GM19238 (cell line): ENCODE results near the gene WASF1.
"Not testable (repeated sequence)": the region's sequence is repeated elsewhere in the genome, so short reads cannot be mapped to it uniquely, and the experiment has no call there.

Source experiments
- DNase-seq: peaks from one replicate; pipeline ENCODE4 v3.0.0; 2011; ENCODE audit warnings: low spot score; ENCODE audit not compliant: insufficient read length

WASF1 gene

DNA sequence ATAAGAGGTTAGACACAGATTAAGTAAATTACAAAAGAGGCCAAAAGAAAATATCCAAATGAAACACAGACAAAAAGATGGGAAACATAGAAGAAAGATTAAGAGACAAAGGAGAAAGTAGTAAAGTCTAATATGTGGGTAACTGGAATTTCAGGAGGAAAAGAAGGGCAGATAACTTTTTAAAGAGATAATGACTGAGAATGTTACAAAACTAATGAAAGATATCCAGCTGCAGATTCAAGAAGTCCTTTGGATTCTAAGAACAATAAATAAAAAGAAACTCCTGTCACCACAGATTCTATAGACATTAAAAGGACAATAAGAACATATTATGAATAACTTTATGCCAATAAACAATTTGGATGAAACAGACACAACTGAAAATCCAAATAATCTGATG, 90.1 kb downstream of the WASF1 start:
- no peak for DNase-seq

DNA sequence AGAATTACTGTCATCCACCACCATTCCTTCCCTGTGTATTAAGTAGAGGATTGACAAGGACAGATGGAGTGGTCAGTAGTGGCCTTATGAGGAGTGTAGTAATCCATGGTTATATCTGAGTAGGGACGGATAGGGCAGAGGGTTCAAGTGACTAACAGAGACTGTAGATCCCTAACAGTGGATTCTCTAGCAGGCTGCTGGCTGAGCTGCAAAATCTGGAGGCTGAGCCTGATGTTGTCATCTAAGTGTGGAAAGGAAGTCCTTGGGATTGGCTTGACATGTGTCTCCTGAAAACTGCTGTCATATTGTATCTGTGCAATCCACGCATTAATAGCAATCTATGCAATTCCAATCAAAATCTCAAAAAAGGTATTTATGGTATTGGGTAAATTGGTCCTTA, 94.2 kb downstream of the WASF1 start:
- no peak for DNase-seq

DNA sequence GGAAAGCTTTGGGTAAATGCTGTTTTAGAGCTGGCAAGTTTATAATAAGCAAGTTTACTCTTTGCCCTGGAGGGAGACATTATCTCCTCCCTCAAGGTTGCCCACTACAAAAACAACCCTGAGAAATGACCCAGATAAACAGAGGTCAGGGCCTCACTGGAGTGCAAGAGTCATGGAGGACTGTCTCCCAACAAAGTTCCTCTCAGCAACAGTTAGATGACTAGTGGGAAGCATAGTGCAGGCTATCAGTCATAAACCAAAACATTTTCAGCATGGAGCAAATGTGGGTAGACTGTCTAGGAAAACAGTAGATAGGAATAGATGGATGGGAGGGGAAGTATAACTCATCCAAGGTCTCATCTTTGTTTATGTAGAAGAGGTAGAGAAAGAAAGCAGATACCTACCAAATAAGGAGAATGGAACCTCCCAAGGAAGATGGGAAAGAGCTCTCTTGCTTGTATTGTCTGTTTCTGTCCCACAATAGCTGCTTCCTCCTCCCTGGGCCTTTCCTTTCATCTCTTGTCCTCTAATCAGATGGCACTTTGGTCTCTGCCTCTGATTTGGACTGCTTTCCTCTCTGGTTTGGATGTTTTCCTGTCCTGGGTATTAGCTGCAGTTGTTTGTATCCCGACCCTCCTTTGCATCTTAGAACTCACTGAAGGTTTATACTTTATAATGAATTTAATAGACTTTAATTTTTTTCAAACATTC, 95.4 kb downstream of the WASF1 start:
- no peak for DNase-seq

DNA sequence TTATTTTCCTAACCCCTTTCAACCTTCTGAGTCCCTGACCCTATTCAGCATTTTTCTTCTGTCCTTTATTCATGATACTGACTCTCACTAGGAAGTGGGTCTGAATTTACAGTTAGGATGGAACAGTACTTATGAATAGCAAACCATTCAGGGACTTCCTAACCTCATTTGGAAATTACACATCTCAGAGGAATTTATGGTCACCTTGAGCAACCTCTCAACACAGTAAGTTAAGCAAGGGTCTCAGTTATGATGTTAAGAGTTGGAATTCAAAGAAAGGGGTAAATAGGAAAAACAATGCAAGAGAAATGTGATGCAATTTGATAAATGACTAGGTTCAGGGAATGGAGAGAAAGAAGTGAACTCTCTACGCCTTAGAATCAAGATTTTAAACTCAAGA, 104.1 kb downstream of the WASF1 start:
- DNase-seq, result no peak

DNA sequence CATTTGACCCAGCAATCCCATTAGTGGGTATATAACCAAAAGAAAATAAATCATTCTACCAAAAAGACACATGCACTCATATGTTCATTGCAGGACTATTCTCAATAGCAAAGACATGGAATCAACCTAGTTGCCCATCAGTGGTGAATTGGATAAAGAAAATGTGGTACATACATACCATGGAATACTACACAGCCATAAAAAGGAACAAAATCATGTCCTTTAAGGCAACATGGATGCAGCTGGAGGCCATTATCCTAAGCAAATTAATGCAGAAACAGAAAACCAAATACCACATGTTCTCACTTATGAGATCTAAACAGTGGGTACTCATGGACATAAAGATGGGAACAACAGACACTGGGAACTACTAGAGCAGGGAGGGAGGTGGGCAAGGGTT, 106.0 kb downstream of the WASF1 start:
- DNase-seq, result not testable (repeated sequence)

DNA sequence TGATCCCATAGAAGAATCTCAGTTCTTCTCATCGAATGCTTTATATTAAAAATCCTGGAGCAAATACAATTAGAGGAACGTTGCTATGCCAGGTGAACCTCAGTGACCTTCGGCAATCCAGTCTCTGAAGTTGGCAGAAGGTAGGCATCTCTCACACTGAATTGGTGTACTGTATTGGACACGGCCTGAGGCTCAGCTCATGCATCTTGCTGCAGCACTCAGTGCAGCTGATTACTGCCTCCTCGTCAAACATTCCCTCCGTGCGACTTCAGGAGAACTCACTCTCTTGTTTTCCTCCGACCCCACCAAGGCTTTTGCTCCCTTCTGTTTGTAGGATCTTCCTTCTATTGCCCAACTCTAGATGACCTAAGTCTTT, 110.9 kb downstream of the WASF1 start:
- no peak for DNase-seq

DNA sequence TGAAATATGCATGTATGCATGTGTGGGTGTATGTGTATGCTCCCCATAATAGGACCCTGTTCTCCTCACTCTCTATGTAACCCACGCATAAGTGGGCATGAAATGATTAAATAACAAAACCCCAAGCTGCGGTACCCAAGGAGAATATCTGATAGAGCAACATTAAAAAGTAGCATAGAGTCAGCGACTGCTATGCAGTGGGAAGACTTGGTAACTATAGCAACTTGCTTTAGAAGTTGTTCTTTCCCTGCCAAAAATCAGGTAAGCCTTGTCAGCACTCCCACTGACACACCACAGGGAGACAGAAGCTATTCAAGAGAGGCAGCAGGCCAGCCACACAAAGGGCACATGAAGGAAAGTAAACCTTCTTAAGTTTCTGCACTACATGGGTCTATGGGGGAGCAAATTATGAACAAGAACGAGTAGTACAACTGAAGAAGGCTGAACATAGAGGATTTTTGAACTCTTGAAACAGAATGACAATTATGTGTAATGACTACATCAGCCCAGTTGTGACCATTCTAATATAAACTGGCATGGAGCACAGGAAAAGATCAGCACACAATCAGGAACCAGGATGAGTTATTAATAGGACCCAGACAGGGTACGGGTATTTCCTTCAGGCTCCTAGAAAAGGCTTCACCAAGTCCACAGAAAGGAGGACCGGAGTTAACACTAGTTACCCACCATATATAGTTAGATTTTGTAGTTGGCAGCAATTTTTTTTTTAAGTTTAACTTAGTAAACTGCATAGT, 111.5 kb downstream of the WASF1 start:
- DNase-seq, result no peak

DNA sequence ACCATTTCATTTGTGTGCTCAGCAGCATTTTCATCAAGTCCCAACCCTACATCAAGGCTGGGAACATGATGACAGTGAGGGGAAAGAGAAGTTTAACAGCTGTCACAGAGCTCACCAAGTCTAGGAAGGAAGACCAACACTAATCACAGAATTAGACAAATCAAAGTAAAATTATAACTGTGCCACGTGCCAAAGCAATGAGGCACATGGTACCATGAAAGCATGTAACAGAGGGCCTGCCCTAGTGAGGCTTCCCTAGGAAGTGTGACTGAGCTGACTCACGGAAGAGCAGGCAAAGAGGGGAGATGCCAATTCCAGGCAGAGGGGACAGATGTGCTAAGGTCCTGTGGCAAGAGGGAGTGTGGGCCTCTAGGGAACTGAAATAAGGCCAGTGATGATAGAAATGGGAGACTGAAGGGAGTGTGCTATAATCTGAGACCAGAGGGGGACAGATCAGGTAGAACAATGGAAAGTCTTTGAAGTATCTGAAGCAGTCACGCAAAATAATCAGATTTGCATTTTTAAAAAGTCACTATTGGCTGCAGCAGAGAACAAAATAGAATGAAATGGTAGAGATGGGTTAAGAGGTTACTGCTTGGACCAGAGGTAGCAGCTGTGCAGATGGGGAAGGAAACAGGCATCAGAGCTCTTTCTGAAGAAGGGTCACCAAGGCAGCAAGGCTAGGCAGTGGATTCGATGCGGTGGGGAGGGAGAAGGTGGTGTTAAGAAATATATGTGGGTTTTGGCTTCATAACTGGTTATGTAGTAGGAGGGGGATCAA, 114.5 kb downstream of the WASF1 start:
- DNase-seq, result no peak

DNA sequence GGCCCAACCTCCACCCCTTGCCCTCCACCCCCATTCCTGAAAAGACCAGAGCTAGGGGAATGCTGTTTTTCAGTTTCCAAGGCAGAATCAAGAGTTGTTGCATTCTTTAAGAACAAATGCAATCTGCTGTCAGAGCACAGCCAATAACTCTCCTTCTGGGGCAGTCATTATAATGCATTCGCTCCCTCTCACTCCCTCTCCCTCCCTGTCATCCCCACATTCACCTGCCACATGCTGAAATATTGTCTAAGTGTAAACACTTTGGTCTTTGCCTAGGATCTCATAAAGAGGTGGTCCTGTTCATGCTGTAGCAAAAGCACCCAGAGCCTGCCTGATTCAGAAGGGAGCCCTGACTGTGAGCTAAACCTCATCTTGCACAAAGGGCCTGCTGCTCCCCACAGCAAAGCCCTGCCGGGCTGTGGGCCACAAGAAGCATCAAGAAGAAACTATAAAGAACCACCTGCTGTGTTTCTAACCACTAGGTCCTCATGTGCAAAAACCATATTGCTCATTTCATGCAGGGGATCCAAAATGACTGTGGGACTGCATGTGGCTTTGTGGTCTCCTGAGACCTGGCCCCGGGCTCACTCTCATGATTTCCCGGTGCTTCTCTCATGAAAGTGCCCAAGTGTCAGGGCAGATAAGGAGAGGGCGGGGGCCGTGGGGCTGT, 115.7 kb downstream of the WASF1 start:
- no peak for DNase-seq

DNA sequence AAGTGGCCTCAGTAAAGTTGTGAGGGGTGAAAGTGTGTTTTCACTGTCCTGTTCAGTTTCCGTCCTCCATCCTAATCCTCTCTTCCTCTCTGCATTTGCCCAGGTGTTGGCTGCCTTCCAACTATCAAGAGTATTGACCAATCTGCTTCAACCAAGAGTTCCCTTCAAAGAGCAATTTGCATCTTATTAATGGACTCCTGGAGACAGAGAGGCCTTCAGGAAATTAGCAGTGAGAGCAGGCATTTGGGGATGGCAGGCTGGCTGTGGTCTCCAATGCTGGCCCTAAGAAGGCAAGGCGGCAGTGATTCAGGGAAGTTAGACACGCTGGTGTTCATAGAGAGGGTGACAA, 124.1 kb downstream of the WASF1 start:
- no peak for DNase-seq

DNA sequence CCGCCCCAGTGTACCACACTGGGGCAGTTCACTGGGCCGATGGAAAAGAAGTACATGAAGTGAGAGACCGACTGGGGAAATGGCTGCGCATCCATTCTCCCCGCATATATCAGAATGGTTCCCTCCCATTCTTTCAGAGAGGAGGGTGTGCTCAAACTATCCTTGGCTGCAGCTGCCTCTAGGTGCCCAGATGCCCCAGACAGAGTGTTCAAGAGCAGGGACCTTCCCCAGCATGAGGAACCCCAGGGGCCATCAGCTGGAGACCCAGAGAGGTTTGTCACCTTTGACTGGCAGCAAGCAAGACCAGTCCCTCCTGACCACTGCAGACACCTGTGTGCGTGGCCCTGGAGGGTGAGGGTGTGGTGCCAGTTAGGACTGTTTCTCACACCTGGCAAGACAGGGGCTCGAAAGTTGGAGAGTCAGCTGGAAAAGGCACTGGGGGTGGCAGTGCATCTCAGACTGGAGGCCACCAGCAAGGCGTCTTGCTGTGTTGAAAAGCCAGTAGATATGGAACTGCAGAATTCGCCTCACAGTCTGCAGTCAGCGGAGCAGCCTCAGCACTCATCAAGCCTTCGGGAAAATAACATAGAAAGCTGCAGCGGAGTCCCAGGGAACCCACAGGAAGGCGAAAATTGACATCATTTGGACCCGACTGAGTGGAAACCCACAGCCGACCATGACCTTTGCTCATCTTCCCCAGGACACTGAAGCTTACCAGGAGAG, 124.6 kb downstream of the WASF1 start:
- no peak for DNase-seq

DNA sequence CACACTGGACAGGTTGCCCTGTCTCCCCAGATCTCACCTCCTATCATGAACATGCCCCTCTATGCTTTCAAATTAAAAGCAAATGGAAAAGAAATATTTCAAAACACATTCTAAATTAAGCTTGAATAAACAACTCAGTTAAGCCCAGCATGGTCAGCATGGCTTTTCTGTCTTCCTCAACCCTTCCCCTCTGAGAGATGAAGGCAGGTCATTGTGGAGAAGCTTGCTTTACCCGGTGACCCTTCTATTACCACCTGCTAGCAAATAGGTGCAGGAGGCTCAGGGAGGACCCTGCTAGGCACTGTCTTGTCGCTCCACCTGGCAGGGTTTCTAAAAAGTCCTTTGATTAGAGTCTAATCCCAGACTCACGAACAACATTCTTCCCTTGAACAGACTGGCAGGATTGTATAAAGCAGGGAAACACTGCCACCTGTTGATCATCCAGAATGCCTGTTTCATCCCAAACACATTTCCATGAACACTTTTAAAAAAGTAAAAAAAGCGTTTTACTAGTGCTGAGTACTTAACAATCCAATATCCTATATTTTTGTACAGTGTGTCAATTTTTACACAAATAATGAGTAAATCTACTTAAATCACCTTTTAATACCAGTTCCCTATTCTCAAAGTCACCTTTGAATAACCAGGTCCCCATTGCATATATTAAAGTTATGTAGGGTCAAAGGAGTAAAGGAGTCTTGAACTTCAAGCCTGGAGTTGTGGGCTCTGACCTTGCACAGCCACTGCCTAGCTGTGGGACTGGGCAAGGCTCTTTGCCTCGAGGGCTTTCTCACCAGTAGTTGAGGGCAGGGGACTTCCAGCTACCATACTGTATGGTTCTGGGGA, 125.9 kb downstream of the WASF1 start:
- no peak for DNase-seq

DNA sequence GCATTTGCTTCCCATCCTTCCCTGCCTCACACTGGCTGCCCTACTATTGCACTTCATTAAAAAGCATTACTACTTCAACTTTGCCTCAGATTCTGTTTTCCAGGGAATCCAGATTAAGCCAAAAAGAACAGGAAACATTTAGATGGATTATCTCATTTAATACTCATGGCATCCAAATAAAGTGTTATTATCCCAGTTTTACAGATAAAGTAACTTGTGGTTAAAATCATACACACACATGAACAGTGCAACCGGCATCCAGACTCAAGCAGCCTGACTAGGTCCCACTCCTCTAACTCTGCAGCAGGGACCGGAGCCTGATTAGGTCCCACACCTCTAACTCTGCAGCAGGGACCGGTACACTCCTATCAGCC, 129.0 kb downstream of the WASF1 start:
- DNase-seq, result no peak
